SH-SY5Y (cell line): ENCODE measurements around the gene KRT76.

Experiments
- GATA2 ChIP-seq: IDR thresholded peaks from 2 replicates; pipeline ENCODE4 v1.6.1; 2011; ENCODE audit warnings: mild to moderate bottlenecking, low read depth, low read length
- GATA3 ChIP-seq: IDR thresholded peaks from 2 replicates; pipeline ENCODE4 v1.6.1; 2011; ENCODE audit warnings: low read depth, mild to moderate bottlenecking, low read length, moderate library complexity

The KRT76 gene

GRCh38 chr12:52796429-52796794, 19.3 kb upstream of the KRT76 start:
- TF ChIP-seq GATA3, result no peak
- TF ChIP-seq GATA2, result no peak

- TF ChIP-seq GATA3 (no peak), GATA2 (no peak)
These were observed 18.7 kb upstream of the KRT76 start, which contains the start of gene KRT3 for GRCh38 chr12:52795694-52796428. Gene KRT3, minus strand, starts transcription at chr12:52796117. Its CDS starts 75 bp downstream, at chr12:52796042.

- no peak for TF ChIP-seq GATA3
- TF ChIP-seq GATA2, result no peak
These were observed 17.6 kb upstream of the KRT76 start for GRCh38 chr12:52794479-52795331.

- TF ChIP-seq GATA3 (no peak), GATA2 (no peak)
These were observed 15.3 kb upstream of the KRT76 start for GRCh38 chr12:52792185-52793029.

- no peak for TF ChIP-seq GATA3
- TF ChIP-seq GATA2, result no peak
These were observed 14.4 kb upstream of the KRT76 start for GRCh38 chr12:52791271-52792184.

- no peak for TF ChIP-seq GATA3
- TF ChIP-seq GATA2, result no peak
These were observed 13.5 kb upstream of the KRT76 start for GRCh38 chr12:52790427-52791270.

GRCh38 chr12:52789637-52790426, 12.7 kb upstream of the KRT76 start:
- TF ChIP-seq GATA2 (no peak), GATA3 (no peak)

GRCh38 chr12:52788876-52789636, 11.9 kb upstream of the KRT76 start:
- no peak for TF ChIP-seq GATA2
- no peak for TF ChIP-seq GATA3

- no peak for TF ChIP-seq GATA2
- TF ChIP-seq GATA3, result no peak
These were observed 11.2 kb upstream of the KRT76 start for GRCh38 chr12:52788192-52788875.
